ENCODE results near the gene SHC4.

GRCh38 chr15:48842501-48842900, 121.2 kb downstream of the SHC4 start:
- TF ChIP-seq POLR2AphosphoS5 (IDR thresholded peaks at IDR 0.05; ENCODE audit: low read depth, low read length) = no peak
- TF ChIP-seq CTCF (IDR thresholded peaks at IDR 0.05) = no peak
- TF ChIP-seq TAF1 (IDR thresholded peaks at IDR 0.05; ENCODE audit: borderline replicate concordance, low read depth, low read length) = no peak
- TF ChIP-seq EP300 (IDR thresholded peaks at IDR 0.05; ENCODE audit: borderline replicate concordance in 1 of 2, low read depth in 1 of 2, low read length in 1 of 2) = no peak
- TF ChIP-seq REST (IDR thresholded peaks at IDR 0.05; ENCODE audit: low read depth, low read length) = no peak
- no peak for TF ChIP-seq SMC3 (IDR thresholded peaks at IDR 0.05; ENCODE audit: low read depth, low read length)
- no peak for TF ChIP-seq MXI1 (IDR thresholded peaks at IDR 0.05; ENCODE audit: low read depth, low read length)
- TF ChIP-seq YY1 (IDR thresholded peaks at IDR 0.05; ENCODE audit: low read depth) = no peak
- no peak for TF ChIP-seq PBX3 (IDR thresholded peaks at IDR 0.05)
- TF ChIP-seq TEAD4 (IDR thresholded peaks at IDR 0.05; ENCODE audit: borderline replicate concordance, insufficient read depth) = no peak
- TF ChIP-seq USF2 (IDR thresholded peaks at IDR 0.05; ENCODE audit: borderline replicate concordance, low read depth, low read length) = no peak
- TF ChIP-seq FOXM1 (IDR thresholded peaks at IDR 0.05; ENCODE audit: low read depth) = no peak
